ENCODE measurements around the gene PROSER2. TPM values are rescaled to one million over a fixed set of nuclear protein-coding genes. Genes with fewer than 3 reads are reported as not detected.

PROSER2 gene
- total and polyA plus RNA-seq, 9 donors: 1.3 to 13.4 (median 3.7) TPM

DNA sequence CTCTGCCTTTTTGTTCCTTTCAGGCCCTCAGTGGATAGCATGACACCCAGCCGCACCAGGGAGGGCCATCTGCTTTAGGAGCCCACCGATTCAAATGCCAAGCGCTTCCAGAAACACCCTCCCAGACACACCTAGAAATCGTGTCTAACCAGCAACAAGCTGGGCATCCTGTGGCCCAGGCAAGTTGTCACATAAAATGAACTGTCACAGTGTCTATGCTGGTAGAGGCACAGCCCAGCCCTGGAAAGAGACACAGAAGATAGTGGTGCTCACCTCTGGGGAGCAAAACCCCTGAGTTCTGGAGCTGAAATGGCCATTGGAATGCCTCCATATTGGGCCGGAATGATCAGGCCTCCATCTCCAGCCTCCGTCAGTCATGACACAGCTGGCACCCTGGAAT lies 42.0 kb upstream of the PROSER2 start:
- intact Hi-C loops (cut with DNase I): loop anchor here in 3 of 4 donors (5.0 to 10.0 kb wide), 2 partner anchors 204 to 206 kb away; no protein-coding TSS in a partner anchor
- whole genome bisulfite sequencing, 3 donors: 76 to 93% (median 89%) methylated on average over 6 of the region's 6 CpGs

GRCh38 chr10:11782793-11783557 lies 40.2 kb upstream of the PROSER2 start:
- no peaks in the 10 kb centered on the region for H3K27me3 ChIP-seq
- intact Hi-C loops (cut with DNase I): loop anchor here in 3 of 4 donors (5.0 to 10.0 kb wide), 2 partner anchors 202 to 204 kb away; no protein-coding TSS in a partner anchor
- 62 to 69% (median 67%) methylated on average over 18 of the region's 18 CpGs for WGBS, 3 donors
- H3K9me3 ChIP-seq: no peaks in the 10 kb centered on the region
- no peak overlapping the region for H3K4me3 ChIP-seq
- no peak for DNase-seq
- no peak for TF ChIP-seq EP300 (IDR thresholded peaks at IDR 0.05)
- TF ChIP-seq POLR2A (IDR thresholded peaks at IDR 0.05): no peak
- peak; percentile 34 to 71 (median 58) for TF ChIP-seq CTCF (IDR thresholded peaks at IDR 0.05)
- H3K36me3 ChIP-seq: no peaks in the 10 kb centered on the region
- H3K27ac ChIP-seq: no peak overlapping the region
- no peaks in the 10 kb centered on the region for H3K4me1 ChIP-seq (ENCODE audit: insufficient read depth)

More for the DNA sequence above, 42.0 kb upstream of the PROSER2 start:
- Histone ChIP-seq H3K36me3 (no peaks in the 10 kb centered on the region), H3K27ac (no peak overlapping the region), H3K4me3 (no peak overlapping the region), H3K27me3 (no peaks in the 10 kb centered on the region), H3K9me3 (no peaks in the 10 kb centered on the region), H3K4me1 (ENCODE audit: insufficient read depth) (no peaks in the 10 kb centered on the region)
- TF ChIP-seq EP300 (IDR thresholded peaks at IDR 0.05) (no peak), POLR2A (IDR thresholded peaks at IDR 0.05) (no peak), CTCF (IDR thresholded peaks at IDR 0.05) (no peak)
- no peak for DNase-seq

- intact Hi-C loops (cut with DNase I): loop anchor here in 3 of 4 donors (5.0 to 10.0 kb wide), 2 partner anchors 201 to 204 kb away; no protein-coding TSS in a partner anchor
- WGBS, 3 donors: 78 to 86% (median 80%) methylated on average over 7 of the region's 7 CpGs
- H3K27ac ChIP-seq: no peak overlapping the region
- H3K4me3 ChIP-seq: no peak overlapping the region
- no peaks in the 10 kb centered on the region for H3K9me3 ChIP-seq
- no peaks in the 10 kb centered on the region for H3K27me3 ChIP-seq
- no peaks in the 10 kb centered on the region for H3K36me3 ChIP-seq
- H3K4me1 ChIP-seq (ENCODE audit: insufficient read depth): no peaks in the 10 kb centered on the region
- DNase-seq: no peak
- TF ChIP-seq CTCF (IDR thresholded peaks at IDR 0.05) (no peak), POLR2A (IDR thresholded peaks at IDR 0.05) (no peak), EP300 (IDR thresholded peaks at IDR 0.05) (no peak)
These were observed 39.6 kb upstream of the PROSER2 start for GRCh38 chr10:11783558-11783865.

DNA sequence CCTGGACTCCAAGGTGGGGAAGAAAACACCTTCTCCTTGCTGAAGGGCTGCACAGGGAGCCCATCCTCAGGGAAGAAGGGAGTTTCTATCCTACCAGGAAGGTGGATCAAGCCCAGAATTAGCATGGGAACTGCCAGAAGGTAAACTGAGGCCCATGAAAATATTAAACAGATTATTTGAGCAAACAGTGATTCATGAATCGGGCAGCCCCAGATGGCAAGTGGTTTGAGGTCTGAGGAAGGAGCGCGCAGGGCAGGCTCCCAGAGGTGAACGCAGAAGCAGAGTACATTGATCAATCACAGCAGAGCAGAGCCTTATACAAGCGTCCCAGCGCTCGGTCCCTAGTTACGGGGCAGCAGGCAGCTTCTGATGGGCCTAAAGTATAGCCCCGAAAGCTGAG lies 35.8 kb upstream of the PROSER2 start:
- Histone ChIP-seq H3K4me1 (ENCODE audit: insufficient read depth) (peaks cover 1% of the 10 kb centered on the region), H3K9me3 (no peaks in the 10 kb centered on the region), H3K36me3 (no peaks in the 10 kb centered on the region), H3K27ac (no peak overlapping the region), H3K4me3 (no peak overlapping the region), H3K27me3 (no peaks in the 10 kb centered on the region)
- no peak for DNase-seq
- intact Hi-C loops (cut with DNase I): loop anchor here in 2 of 4 donors (10.0 kb wide), 1 partner anchor 197 kb away; no protein-coding TSS in a partner anchor
- TF ChIP-seq CTCF (IDR thresholded peaks at IDR 0.05) (no peak), EP300 (IDR thresholded peaks at IDR 0.05) (no peak), POLR2A (IDR thresholded peaks at IDR 0.05) (no peak)
- WGBS, 3 donors: 92 to 97% (median 96%) methylated on average over 9 of the region's 9 CpGs

All from ovary (tissue), 9 donors.